Right lobe of liver (tissue), 4 donors: ENCODE measurements around the gene NF1.

Experiments
- POLR2A ChIP-seq: fragments of 450-650 bp; IDR thresholded peaks from one replicate; pipeline ENCODE4 v1.6.1; 2017; ENCODE audit warnings: antibody characterized with exemption, mild to moderate bottlenecking
- TF ChIP-seq, protein P1 (sequence below), 4 donors: fragments of 200-600 bp in 3 of 4; fragments of 450-650 bp in 1 of 4; IDR thresholded peaks; one replicate each; pipeline versions ENCODE4 v1.5.1 to v1.8.0; 2016 to 2022; ENCODE audit warnings: antibody characterized with exemption in 4 of 4, mild to moderate bottlenecking in 2 of 4
- donor health status: DM: no; HTN: no; CAD: no.
- donor health status: DM: no; HTN: no; CAD: no.
- donor health status: DM: no; HTN: yes; CAD: no.

DNA sequence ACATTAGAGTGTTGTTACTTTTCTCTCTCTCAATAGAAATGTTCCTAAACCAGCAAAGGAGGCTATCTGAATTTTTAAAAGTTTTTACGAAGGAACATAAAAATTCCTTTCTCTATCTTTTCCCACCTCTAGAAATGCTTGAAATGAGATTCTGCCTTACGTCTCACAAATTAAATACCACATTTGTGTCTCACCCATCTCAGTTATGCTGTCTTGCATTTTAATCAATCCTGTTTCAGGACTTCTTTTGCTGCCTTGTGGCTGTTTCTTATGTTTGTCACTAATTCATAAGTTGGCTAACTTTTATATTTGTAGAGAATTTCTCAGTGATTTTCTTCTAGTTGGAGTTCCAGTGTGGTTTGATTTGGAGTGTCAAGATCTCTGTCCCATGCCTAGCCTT lies 198.8 kb downstream of the NF1 start:
- TF ChIP-seq, protein P1, sequence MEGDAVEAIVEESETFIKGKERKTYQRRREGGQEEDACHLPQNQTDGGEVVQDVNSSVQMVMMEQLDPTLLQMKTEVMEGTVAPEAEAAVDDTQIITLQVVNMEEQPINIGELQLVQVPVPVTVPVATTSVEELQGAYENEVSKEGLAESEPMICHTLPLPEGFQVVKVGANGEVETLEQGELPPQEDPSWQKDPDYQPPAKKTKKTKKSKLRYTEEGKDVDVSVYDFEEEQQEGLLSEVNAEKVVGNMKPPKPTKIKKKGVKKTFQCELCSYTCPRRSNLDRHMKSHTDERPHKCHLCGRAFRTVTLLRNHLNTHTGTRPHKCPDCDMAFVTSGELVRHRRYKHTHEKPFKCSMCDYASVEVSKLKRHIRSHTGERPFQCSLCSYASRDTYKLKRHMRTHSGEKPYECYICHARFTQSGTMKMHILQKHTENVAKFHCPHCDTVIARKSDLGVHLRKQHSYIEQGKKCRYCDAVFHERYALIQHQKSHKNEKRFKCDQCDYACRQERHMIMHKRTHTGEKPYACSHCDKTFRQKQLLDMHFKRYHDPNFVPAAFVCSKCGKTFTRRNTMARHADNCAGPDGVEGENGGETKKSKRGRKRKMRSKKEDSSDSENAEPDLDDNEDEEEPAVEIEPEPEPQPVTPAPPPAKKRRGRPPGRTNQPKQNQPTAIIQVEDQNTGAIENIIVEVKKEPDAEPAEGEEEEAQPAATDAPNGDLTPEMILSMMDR (IDR thresholded peaks at IDR 0.05), result no peak
- no peak for TF ChIP-seq POLR2A
